GM18873 (cell line): ENCODE results near the gene IL32.
A peak's percentile ranks its signal among the peaks of the same experiment; 100 is the strongest.
"Not testable (repeated sequence)": the region's sequence is repeated elsewhere in the genome, so short reads cannot be mapped to it uniquely, and the experiment has no call there.

Experiments
- ATAC-seq: cut with Tn5 transposase; IDR thresholded peaks from one replicate; pipeline ENCODE4 v1.9.1; 2021; ENCODE audit warnings: mild to moderate bottlenecking, moderate library complexity, moderate number of reproducible peaks; ENCODE audit not compliant: unreplicated experiment, low FRiP score

Gene IL32

GRCh38 chr16:3066440-3066748, 954 bp downstream of the IL32 start:
- no peak for ATAC-seq

- no peak for ATAC-seq
Observed at GRCh38 chr16:3068487-3068886, 3.0 kb downstream of the IL32 start.

DNA sequence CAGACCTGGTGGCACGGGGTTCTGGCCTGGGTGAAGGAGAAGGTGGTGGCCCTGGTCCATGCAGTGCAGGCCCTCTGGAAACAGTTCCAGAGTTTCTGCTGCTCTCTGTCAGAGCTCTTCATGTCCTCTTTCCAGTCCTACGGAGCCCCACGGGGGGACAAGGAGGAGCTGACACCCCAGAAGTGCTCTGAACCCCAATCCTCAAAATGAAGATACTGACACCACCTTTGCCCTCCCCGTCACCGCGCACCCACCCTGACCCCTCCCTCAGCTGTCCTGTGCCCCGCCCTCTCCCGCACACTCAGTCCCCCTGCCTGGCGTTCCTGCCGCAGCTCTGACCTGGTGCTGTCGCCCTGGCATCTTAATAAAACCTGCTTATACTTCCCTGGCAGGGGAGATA, 3.7 kb downstream of the IL32 start:
- ATAC-seq: not testable (repeated sequence)

DNA sequence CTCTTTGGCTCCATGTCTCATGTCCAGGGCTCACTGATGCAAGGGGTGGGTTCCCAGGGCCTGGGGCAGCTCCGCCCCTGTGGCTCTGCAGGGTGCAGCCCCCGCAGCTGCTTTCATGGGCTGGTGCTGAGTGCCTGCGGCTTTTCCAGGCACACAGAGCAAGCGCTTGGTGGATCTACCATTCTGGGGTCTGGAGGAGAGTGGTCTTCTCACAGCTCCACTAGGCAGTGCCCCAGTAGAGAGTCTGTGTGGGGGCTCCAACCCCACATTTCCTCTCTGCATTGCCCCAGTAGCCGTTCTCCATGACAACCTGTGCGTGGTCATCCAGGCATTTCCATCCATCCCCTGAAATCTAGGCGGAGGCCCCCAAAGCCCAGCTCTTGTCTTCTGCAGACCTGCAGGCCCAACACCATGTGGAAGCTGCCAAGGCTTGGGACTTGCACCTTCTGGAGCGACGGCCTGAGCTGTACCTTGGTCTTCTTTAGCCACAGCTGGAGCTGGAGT, 5.2 kb downstream of the IL32 start:
- no peak for ATAC-seq

DNA sequence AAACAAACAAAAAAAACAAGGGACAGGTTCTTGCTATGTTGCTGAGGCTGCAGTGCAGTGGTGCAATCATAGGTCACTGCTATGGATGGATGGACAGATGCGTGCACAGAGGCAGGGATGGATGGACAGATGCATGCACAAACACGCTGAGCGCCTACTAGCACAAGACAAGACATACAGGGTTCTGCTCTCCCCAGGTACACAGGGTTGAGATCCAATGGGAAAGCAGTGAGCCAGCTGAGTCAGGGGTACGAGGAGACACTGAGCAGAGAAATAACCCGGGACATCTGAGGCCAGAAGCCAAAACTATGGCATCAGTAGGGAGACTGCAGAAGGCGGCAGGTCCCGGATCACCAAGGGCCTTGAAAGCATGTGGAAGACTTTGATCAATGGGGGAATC, 6.2 kb downstream of the IL32 start:
- no peak for ATAC-seq

GRCh38 chr16:3072148-3072547, 6.7 kb downstream of the IL32 start:
- not testable (repeated sequence) for ATAC-seq

GRCh38 chr16:3072576-3073263, 7.3 kb downstream of the IL32 start:
- ATAC-seq: not testable (repeated sequence)

- no peak for ATAC-seq
Observed at GRCh38 chr16:3073448-3073847, 8.0 kb downstream of the IL32 start.

DNA sequence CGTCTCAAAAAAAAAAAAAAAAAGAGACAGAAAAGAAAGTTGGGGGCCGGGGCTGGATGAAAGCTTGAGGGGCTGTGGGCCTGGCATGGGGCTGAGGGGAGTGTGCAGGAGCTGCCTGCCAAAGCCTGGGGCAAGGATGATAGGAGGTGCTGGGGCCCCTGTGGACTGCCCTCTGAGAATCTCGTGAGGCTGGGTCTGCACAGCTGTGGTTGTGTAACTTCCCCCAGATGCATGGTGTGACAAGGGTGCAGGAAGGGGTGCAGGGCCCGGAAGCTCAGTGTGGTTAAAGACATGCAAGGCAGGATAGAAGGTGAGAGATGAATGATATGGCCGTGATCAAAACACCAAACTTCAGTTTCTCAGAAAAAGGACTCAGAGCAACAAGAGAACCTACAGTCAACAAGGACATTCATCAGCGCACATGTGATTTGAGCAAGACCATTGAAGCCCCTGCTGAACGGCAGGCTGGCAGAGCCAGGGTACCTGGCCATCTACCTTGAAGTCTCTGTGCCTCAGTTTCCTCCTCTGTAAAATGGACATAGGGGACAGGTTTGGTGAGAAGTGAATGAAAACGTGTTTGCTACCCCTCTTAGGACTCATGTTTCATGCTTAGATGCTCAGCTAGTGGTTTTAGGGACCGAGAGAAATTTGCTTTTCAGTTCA, 9.6 kb downstream of the IL32 start:
- ATAC-seq: peak; percentile 61

DNA sequence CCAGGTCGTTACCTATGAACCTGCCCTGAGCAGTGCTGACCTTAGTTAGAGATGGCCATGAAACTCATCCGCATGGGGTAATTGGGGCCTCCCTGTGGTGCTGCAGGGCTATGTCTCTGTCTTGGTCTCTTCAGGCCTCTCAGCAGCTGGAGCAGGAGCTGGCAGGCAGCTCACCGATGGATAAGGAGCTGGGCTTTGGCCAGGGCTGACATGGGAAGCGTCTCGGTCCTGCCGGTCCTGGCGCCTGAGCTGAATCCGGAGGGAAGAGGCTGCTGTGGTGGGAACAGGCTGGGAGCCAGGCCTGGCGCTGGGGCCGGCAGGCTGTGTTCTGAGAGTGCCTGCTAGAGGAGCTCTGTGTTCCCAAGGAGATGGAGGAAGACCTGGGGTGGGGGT, 10.1 kb downstream of the IL32 start:
- ATAC-seq: no peak

DNA sequence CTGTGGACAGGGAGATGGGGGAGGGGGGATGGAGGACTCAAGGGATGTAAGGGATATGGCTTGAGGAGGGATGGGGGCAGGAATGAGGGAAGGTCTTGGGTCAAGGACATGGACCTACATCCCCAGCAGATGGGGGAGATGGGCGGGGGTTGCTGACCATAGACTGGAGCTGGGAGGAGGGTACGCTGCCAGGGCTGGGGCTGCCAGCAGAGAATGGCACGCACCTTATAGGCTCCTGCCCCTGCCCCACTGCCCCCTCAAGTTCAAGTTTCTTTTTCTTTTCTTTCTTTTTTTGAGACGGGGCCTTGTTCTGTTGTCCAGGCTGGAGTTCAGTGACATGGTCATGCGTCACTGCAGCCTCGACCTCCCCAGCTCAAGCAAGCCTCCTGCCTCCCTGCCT, 10.5 kb downstream of the IL32 start:
- ATAC-seq: not testable (repeated sequence)

GRCh38 chr16:3076577-3076976, 11.1 kb downstream of the IL32 start:
- no peak for ATAC-seq

GRCh38 chr16:3080024-3080423, 14.6 kb downstream of the IL32 start:
- ATAC-seq: no peak

DNA sequence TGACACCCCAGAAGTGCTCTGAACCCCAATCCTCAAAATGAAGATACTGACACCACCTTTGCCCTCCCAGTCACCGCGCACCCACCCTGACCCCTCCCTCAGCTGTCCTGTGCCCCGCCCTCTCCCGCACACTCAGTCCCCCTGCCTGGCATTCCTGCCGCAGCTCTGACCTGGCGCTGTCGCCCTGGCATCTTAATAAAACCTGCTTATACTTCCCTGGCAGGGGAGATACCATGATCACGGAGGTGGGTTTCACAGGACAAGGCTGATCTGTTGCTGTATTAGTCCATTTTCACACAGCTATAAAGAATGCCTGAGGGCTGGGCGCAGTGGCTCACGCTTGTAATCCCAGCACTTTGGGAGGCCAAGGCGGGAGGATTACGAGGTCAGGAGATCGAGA, 16.5 kb downstream of the IL32 start:
- ATAC-seq: not testable (repeated sequence)

DNA sequence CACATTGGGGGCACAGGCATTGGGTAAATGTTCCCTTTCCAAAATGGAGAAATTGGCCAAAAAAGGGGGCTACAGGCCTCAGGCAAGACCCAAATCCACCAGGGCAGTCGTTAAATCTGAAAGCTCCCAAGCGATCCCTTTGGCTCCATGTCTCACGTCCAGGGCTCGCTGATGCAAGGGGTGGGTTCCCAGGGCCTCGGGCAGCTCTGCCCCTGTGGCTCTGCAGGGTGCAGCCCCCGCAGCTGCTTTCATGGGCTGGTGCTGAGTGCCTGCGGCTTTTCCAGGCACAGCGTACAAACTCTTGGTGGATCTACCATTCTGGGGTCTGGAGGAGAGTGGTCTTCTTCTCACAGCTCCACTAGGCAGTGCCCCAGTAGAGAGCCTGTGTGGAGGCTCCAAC, 18.0 kb downstream of the IL32 start:
- not testable (repeated sequence) for ATAC-seq

DNA sequence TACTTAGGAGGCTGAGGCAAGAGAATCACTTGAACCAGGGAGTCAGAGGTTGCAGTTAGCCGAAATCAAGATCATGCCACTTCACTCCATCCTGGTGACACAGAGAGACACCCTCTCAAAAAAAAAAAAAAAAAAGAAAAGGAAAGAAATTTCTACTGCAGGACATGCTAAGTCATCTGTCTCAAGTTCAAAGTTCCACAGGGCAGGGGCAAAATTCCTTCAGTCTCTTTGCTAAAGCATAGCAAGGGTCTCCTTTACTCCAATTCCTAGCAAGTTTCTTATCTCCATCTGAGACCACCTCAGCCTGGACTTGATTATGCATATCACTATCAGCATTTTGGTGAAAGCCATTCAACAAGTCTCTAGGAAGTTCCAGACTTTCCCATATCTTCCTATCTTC, 19.1 kb downstream of the IL32 start:
- ATAC-seq: no peak

DNA sequence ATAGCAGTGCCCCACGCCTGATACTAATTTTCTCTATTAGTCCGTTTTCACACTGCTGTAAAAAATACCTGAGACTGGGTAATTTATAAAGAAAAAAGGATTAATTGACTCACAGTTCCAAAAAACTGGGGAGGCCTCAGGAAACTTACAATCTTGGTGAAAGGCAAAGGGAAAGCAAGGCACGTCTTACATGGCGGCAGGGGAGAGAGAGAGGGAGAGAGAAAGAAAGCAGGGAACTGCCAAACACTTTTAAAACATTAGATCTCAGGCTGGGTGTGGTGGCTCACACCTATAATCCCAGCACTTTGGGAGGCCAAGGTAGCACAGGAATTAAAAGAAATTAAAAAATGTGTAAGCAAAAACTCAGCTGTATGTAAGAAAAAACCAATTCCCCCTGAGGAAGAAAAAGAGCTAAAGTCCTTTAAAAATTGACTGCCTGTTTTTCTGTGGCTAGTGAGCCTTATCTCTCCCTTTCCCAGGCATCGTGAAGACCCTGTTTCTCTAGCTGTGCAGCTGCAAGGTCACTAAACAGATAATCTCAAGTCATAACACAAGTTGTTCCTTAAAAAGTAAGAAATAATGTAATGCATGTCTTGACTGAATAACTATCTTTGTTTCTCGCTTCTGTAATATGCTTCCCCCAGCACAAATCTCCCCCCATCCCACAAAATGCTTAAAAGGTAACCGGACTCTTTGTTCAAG, 19.7 kb downstream of the IL32 start:
- no peak for ATAC-seq

GRCh38 chr16:3085868-3086595, 20.6 kb downstream of the IL32 start:
- no peak for ATAC-seq

DNA sequence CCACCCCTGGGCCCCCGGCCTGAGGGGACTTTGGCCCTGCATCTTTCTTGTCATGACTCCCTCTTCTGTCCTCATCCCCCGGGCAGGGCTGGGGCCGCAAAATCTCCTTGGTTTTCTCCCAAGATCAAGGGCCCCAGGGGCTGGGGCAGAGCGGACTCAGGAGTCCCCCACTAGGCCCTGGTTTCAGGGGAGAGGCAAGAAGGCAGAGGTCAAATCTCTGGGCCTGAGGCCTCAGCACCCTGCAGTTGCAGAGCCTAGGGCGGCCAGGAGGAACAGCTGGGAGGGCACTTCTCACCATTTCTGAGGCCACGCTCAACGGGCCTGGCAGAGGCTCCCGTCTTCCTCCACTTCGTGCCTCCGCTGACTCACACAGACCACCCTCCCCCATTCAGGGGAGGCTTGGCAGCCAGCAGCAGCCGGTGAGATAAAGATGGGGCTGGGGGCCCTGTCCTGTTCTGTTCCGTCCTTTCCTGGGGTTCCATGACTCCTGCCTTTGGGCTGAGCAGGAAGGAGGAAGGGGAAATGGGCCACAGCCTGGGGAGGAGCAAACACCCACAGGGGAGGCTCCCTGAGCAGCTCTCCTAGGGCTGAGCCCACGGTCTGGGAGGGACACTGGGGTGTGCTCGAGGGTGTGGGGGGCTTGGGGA, 21.3 kb downstream of the IL32 start:
- no peak for ATAC-seq
